PC-3 (cell line): ENCODE data around the gene METTL1.

ENCODE experiments used
- CTCF ChIP-seq: fragments of 300-600 bp; sonication (generic); conservative IDR thresholded peaks from 2 replicates; pipeline ENCODE4 v1.5.1; 2017; ENCODE audit warnings: antibody characterized with exemption, low read depth, mild to moderate bottlenecking, low read length
- EZH2 ChIP-seq: fragments of 300-600 bp; sonication (generic); IDR thresholded peaks from one replicate; pipeline ENCODE4 v1.6.1; 2017; ENCODE audit warnings: antibody characterized with exemption, mild to moderate bottlenecking, low read length; ENCODE audit not compliant: unreplicated experiment
- EZH2phosphoT487 ChIP-seq: fragments of 300-600 bp; sonication (generic); IDR thresholded peaks from 2 replicates; pipeline ENCODE4 v1.6.1; 2018; ENCODE audit warnings: mild to moderate bottlenecking, antibody characterized with exemption, low read length, borderline replicate concordance

DNA sequence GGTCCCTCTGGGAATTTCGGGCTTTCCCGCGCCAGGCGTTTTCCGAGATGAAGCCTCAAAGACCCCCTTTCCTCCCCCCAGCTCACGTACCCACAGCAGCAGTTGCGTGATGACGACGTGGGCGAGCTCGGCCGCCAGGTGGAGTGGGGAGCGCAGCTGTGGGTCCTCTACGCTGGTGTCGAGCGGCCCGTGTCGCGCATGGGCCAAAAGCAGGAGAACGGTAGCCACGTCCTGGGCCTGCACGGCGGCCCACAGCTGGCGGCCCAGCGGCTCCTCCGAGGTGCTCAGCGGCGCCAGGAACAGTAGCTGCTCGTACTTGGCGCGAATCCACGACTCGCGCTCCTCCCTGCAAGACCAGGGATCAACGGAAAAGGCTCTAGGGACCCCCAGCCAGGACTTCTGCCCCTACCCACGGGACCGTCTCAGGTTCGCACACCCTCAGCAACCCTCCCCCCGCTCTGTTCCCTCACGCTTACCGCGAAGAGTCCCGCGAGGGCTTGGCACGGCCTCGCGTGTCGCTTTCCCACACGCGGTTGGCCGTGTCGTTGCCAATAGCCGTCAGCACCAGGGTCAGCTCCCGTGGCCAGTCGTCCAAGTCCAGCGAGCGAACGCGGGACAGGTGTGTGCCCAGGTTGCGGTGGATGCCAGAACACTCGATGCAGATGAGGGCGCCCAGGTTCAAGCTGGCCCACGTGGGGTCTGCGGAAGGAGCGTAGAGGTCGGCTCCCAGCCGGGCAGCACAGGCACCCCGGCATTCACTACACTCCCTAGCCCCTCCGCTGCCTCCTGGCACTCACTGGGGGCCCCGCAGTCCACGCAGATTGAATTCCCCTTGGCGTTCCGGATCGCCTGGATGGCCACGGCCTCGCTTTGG is 44.8 kb downstream of the METTL1 start:
- peak; percentile 33 for TF ChIP-seq CTCF
- TF ChIP-seq EZH2 = no peak
- no peak for TF ChIP-seq EZH2phosphoT487
